HK-2 (cell line): Measurements from ENCODE around the gene FBLN1.
"Not testable (repeated sequence)": the region's sequence is repeated elsewhere in the genome, so short reads cannot be mapped to it uniquely, and the experiment has no call there.

Experiments used
- DNase-seq: peaks from one replicate; pipeline ENCODE4 v3.0.0-alpha.2; 2018; ENCODE audit not compliant: unreplicated experiment

FBLN1 gene

GRCh38 chr22:45585437-45585755 is 82.7 kb downstream of the FBLN1 start:
- DNase-seq: no peak

- DNase-seq: no peak
Measured at GRCh38 chr22:45585946-45586540, 83.4 kb downstream of the FBLN1 start.

GRCh38 chr22:45586651-45587405 is 84.1 kb downstream of the FBLN1 start:
- no peak for DNase-seq

- no peak for DNase-seq
Measured at GRCh38 chr22:45587638-45588505, 85.2 kb downstream of the FBLN1 start.

GRCh38 chr22:45589556-45589955 is 86.9 kb downstream of the FBLN1 start:
- no peak for DNase-seq

GRCh38 chr22:45590262-45590661 is 87.6 kb downstream of the FBLN1 start:
- no peak for DNase-seq

- DNase-seq: not testable (repeated sequence)
Measured at GRCh38 chr22:45591633-45592213, 89.0 kb downstream of the FBLN1 start.

- DNase-seq: no peak
Measured at GRCh38 chr22:45594123-45594941, 91.6 kb downstream of the FBLN1 start.

- no peak for DNase-seq
Measured at GRCh38 chr22:45597460-45598192, 94.9 kb downstream of the FBLN1 start.

GRCh38 chr22:45598596-45599217 is 96.0 kb downstream of the FBLN1 start:
- DNase-seq: no peak

- DNase-seq: no peak
Measured at GRCh38 chr22:45599836-45600577, 97.3 kb downstream of the FBLN1 start.

GRCh38 chr22:45600790-45601730 is 98.4 kb downstream of the FBLN1 start:
- no peak for DNase-seq

GRCh38 chr22:45602004-45602733 is 99.5 kb downstream of the FBLN1 start:
- no peak for DNase-seq

GRCh38 chr22:45602824-45603595 is 100.3 kb downstream of the FBLN1 start:
- DNase-seq: no peak

- DNase-seq: no peak
Measured at GRCh38 chr22:45603619-45604018, 100.9 kb downstream of the FBLN1 start.

- DNase-seq: not testable (repeated sequence)
Measured at GRCh38 chr22:45608045-45608444, 105.4 kb downstream of the FBLN1 start.

- peak; percentile 64 for DNase-seq
Measured at GRCh38 chr22:45608763-45609180, 106.1 kb downstream of the FBLN1 start.
